Amygdala (tissue), 56 donors: Measurements from ENCODE around the gene DENND5A.
"Not testable (repeated sequence)": the region's sequence is repeated elsewhere in the genome, so short reads cannot be mapped to it uniquely, and the experiment has no call there.

Experiments used
- DNase-seq, 56 donors: peaks; one replicate each; lab custom pipeline; 2025; lab: John Stamatoyannopoulos, UW

The DENND5A gene

GRCh38 chr11:9109858-9110731, 155.1 kb downstream of the DENND5A start:
- DNase-seq, result no peak

- no peak for DNase-seq
These were observed 160.6 kb downstream of the DENND5A start for GRCh38 chr11:9104580-9104979.

- no peak for DNase-seq
These were observed 161.4 kb downstream of the DENND5A start for GRCh38 chr11:9103542-9104276.

DNA sequence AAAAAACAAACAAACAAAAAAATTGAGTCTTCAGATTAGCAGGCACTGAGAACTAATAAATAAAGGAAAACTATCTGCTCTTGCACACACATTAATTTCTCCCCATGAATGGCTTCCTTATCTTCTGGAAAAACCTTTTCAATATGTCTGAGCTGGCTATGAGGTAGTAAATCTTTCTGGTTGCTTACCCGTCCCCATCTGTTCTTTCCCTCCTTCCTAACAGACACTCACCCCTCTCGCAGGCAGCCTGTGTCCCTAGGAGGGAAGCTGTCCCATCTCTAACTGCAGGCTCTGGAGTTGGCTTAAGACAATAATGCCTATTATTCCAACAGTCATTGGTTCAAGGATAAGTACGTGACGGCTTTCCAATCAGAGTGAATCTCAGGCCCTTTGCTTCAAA, 165.5 kb downstream of the DENND5A start:
- no peak for DNase-seq

GRCh38 chr11:9098455-9098854, 166.7 kb downstream of the DENND5A start:
- DNase-seq, result not testable (repeated sequence)

GRCh38 chr11:9097186-9097943, 167.8 kb downstream of the DENND5A start:
- DNase-seq, result not testable (repeated sequence)

DNA sequence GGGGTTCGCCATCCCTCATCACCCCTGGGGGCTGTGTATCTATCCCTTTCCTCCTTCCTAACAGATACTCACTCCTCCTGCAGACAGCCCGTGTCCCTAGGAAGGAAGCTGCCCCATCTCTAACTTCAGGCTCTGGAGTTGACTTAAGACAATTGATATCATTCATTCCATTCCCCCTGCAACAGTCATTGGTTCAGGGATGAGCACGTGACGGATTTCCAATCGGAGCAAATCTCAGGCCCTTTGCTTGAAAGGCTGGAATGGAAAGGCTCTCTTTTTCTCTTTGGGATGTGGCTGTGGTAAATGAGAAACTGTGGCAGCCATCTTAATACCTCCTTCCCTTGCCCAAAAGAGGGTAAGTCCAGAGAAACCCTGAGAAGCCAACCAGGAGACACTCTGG, 168.7 kb downstream of the DENND5A start:
- no peak for DNase-seq

GRCh38 chr11:9095421-9095820, 169.7 kb downstream of the DENND5A start:
- DNase-seq, result no peak

- no peak for DNase-seq
These were observed 170.7 kb downstream of the DENND5A start for GRCh38 chr11:9094420-9094819.

GRCh38 chr11:9092853-9093778, 172.0 kb downstream of the DENND5A start:
- DNase-seq, result no peak

DNA sequence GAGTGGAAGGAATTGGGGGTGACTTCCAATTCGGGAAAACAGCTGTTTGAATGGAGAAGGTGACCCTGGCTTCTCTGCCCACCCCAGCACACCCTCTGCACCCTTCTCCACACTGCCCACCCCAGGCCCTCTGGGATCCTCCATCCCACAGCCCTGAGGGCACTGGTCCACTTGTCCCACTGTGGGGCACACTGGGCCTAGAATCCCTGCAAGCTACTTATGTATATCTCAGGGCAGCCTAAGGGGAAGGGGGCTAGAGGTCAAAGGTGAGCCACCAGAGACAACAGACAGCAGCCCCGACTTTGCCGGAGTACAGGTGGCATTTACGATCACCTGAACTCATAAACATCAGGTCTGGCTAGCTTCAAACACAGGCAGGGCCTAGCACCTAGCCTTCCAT, 173.1 kb downstream of the DENND5A start:
- no peak for DNase-seq

- no peak for DNase-seq
These were observed 173.9 kb downstream of the DENND5A start, which contains the start of gene SCUBE2 for GRCh38 chr11:9091044-9091922. Gene SCUBE2 (minus strand): TSS chr11:9091599. CDS start chr11:9091528, 71 bp downstream.

DNA sequence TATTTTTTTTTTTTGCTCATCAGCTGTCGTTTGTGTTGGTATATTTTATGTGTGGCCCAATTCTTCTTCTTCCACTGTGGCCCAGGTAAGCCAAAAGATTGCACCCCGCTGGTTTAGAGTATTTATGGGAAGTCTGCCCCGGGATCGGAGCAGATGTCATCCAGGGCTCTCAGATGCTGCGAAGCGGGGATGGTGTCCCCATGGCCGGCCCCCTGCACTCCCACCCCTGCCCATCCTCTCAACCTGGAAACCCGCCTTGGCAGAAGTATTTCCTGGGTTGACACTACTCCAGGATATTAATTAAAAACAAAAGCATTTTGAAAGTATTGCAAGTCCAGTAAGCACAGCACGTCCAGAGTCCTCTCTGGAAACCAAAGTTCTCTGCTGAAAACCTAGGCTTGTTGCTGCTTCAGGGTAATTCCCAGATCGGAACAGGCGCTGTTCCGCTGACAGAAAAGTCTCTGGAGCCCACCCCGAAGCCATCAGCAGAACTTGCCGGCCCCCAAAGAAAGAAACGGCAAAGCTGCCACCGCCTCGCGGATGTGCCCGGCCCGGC, 174.6 kb downstream of the DENND5A start:
- no peak for DNase-seq

DNA sequence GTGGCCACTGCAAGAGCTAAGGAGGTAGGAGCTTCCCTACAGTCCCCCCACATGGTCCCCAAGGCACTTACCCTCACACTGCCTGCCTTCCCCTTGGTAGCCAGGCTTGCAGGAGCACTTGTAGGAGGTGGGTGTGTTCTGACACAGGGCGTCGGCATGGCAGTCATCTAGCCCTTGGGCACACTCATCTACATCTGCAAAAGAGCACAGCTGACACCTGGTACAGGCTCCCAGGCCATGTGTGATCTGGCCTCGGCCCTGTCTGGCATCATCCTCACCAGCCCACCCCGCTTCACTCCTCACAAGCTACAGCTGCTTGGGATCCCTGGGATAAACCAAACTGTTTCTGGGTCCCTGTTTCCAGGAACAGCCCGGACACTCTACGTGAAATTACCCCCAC, 175.5 kb downstream of the DENND5A start:
- no peak for DNase-seq

DNA sequence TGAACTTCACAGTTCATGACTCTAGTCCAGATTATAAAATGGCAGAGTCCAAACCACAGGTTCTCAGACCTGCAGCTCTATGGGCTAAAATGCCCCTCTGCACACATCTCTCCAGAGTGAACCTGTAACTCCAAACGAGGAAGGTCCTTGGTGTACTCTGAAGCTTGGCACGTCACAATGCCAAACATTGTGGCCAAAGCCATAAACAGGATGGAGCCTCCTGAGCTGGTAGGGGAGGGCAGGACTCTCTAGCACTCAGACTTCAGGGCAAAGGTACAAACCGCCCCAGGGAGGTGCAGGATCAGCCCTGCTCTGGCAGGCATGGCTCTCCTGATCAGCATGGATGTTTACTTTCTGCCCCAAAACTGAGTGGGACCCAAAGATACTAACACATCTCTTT, 176.1 kb downstream of the DENND5A start:
- no peak for DNase-seq
